CD4-positive, alpha-beta memory T cell (primary cell): ENCODE data around the gene GPR161. TPM values are rescaled to one million over a fixed set of nuclear protein-coding genes. Genes with fewer than 3 reads are reported as not detected.

Source experiments
- CTCF ChIA-PET: fragments of 350-600 bp; sonication (Branson Sonifier 250); formaldehyde crosslinking; loops from one replicate; lab custom pipeline; 2021; ENCODE audit warnings: inconsistent platforms; ENCODE audit not compliant: partially characterized antibody; lab: Charles Lee
- POLR2A ChIA-PET: fragments of 350-600 bp; sonication (Branson Sonifier 250); formaldehyde crosslinking; loops from one replicate; lab custom pipeline; 2021; ENCODE audit not compliant: partially characterized antibody; lab: Charles Lee
- DNase-seq, 5 donors: peaks; one replicate each; pipeline versions ENCODE4 v3.0.0 to v3.0.0-alpha.2; 2020 to 2022; ENCODE audit warnings: mixed read lengths in 1 of 5
- H3K27ac ChIP-seq: one replicate; pipeline ENCODE4 v1.7.0; 2013; ENCODE audit warnings: low read depth, low read length
- H3K27me3 ChIP-seq: 2 replicates; pipeline ENCODE4 v1.7.0; 2013; ENCODE audit warnings: mild to moderate bottlenecking, low read length, moderate library complexity; ENCODE audit not compliant: insufficient read depth
- H3K36me3 ChIP-seq: 2 replicates; pipeline ENCODE4 v1.7.0; 2013; ENCODE audit warnings: mild to moderate bottlenecking, low read length, moderate library complexity; ENCODE audit not compliant: insufficient read depth
- H3K4me1 ChIP-seq: 2 replicates; pipeline ENCODE4 v1.7.0; 2013; ENCODE audit warnings: mild to moderate bottlenecking, low read length, moderate library complexity; ENCODE audit not compliant: insufficient read depth
- H3K4me3 ChIP-seq, 2 donors: one replicate each; pipeline ENCODE4 v1.7.0; 2013; ENCODE audit warnings: low read length in 2 of 2, mild to moderate bottlenecking in 1 of 2
- H3K9me3 ChIP-seq, 2 donors: one replicate each; pipeline ENCODE4 v1.7.0; 2013; ENCODE audit warnings: low read length in 2 of 2, control low read depth in 1 of 2; ENCODE audit not compliant: control insufficient read depth in 1 of 2
- H3K27ac Mint-ChIP-seq, 7 donors: one replicate each; pipeline ENCODE4 v1.8.0; 2020 to 2021; ENCODE audit warnings: mixed read lengths in 7 of 7, mild to moderate bottlenecking in 6 of 7, inconsistent platforms in 3 of 7, moderate library complexity in 3 of 7
- H3K27me3 Mint-ChIP-seq, 2 donors: one replicate each; pipeline ENCODE4 v1.8.0; 2020 to 2021; ENCODE audit warnings: mixed read lengths in 2 of 2
- H3K36me3 Mint-ChIP-seq, 2 donors: one replicate each; pipeline ENCODE4 v1.8.0; 2020 to 2021; ENCODE audit warnings: mixed read lengths in 2 of 2, inconsistent platforms in 1 of 2, mild to moderate bottlenecking in 1 of 2
- H3K4me1 Mint-ChIP-seq, 4 donors: one replicate each; pipeline ENCODE4 v1.8.0; 2020 to 2021; ENCODE audit warnings: mixed read lengths in 4 of 4, mild to moderate bottlenecking in 1 of 4
- H3K4me3 Mint-ChIP-seq, 8 donors: one replicate each; pipeline ENCODE4 v1.8.0; 2020 to 2021; ENCODE audit warnings: mixed read lengths in 8 of 8, mild to moderate bottlenecking in 7 of 8, moderate library complexity in 6 of 8, inconsistent platforms in 3 of 8
- H3K9me3 Mint-ChIP-seq, 8 donors: one replicate each; pipeline ENCODE4 v1.8.0; 2020 to 2021; ENCODE audit warnings: mixed read lengths in 8 of 8, mild to moderate bottlenecking in 5 of 8, inconsistent platforms in 3 of 8, moderate library complexity in 1 of 8
- intact Hi-C: fragments of 100-400 bp; cut with micrococcal nuclease; formaldehyde crosslinking; loops from one replicate; pipeline ENCODE4 v1.15.1; 2023
- polyA plus RNA-seq, 2 donors: library from polyadenylated mRNA; unstranded; fragments of 300-500 nt; fragmentation: Illumina TruSeq; gene quantifications; one replicate each; pipeline ENCODE4 v1.2.3, GENCODE V29; 2021
- total RNA-seq, 2 experiments: library from RNA; stranded (reverse); gene quantifications; one replicate each; pipeline ENCODE4 v1.2.3, GENCODE V29; 2021

Gene GPR161
- total and polyA plus RNA-seq, 4 experiments from 2014 or later, result 0.09 to 0.12 (median 0.10) TPM; not detected in 1

GRCh38 chr1:168138134-168138533 lies 1.4 kb upstream of the GPR161 start:
- intact Hi-C loops, result loop anchor here (5.0 kb wide), 1 partner anchor 89 kb away; the partner anchor contains the start of gene SFT2D2

GRCh38 chr1:168137515-168137821 lies 738 bp upstream of the GPR161 start:
- Histone ChIP-seq H3K27me3 (peaks cover 16% of the 10 kb centered on the region), H3K4me1 (peaks cover 15% of the 10 kb centered on the region), H3K9me3 (no peaks in the 10 kb centered on the region), H3K36me3 (no peaks in the 10 kb centered on the region), H3K4me3 (no peak overlapping the region), H3K27ac (no peak overlapping the region)
- H3K27me3 Mint-ChIP-seq, result peaks cover 23 to 30% of the 10 kb centered on the region in 2 donors
- peak overlapping the region; percentile 90 to 99 (median 95) for H3K4me3 Mint-ChIP-seq
- peaks cover 12 to 30% (median 15%) of the 10 kb centered on the region in 4 donors for H3K4me1 Mint-ChIP-seq
- intact Hi-C loops, result loop anchor here (5.0 kb wide), 1 partner anchor 90 kb away; the partner anchor contains the start of gene SFT2D2
- H3K9me3 Mint-ChIP-seq, result no peaks in the 10 kb centered on the region
- ChIA-PET POLR2A (no interaction called here), CTCF (interaction anchor here (1.5 to 1.7 kb wide), 2 partner anchors 10 to 54 kb away, joined by 6 to 7 read pairs; no protein-coding TSS in a partner anchor)
- H3K27ac Mint-ChIP-seq, result peak overlapping the region in 5 of 7 donors; percentile 76 to 92 (median 85)
- H3K36me3 Mint-ChIP-seq, result peaks cover 3 to 4% of the 10 kb centered on the region in 2 donors
- no peak for DNase-seq

More at GRCh38 chr1:168138134-168138533, 1.4 kb upstream of the GPR161 start:
- no peak overlapping the region for H3K27ac Mint-ChIP-seq
- Histone ChIP-seq H3K27ac (no peak overlapping the region), H3K9me3 (no peaks in the 10 kb centered on the region), H3K4me3 (no peak overlapping the region), H3K27me3 (peaks cover 15% of the 10 kb centered on the region), H3K4me1 (peaks cover 15% of the 10 kb centered on the region), H3K36me3 (no peaks in the 10 kb centered on the region)
- no peak for DNase-seq
- H3K4me3 Mint-ChIP-seq, result peak overlapping the region in 7 of 8 donors; percentile 90 to 99 (median 96)
- H3K27me3 Mint-ChIP-seq, result peaks cover 21 to 27% of the 10 kb centered on the region in 2 donors
- POLR2A ChIA-PET, result no interaction called here
- CTCF ChIA-PET, result interaction anchor here (1.5 to 1.7 kb wide), 2 partner anchors 9 to 55 kb away, joined by 6 to 7 read pairs; no protein-coding TSS in a partner anchor
- peaks cover 3 to 4% of the 10 kb centered on the region in 2 donors for H3K36me3 Mint-ChIP-seq
- H3K4me1 Mint-ChIP-seq, result peaks cover 12 to 30% (median 15%) of the 10 kb centered on the region in 4 donors
- no peaks in the 10 kb centered on the region for H3K9me3 Mint-ChIP-seq

- peaks cover 15% of the 10 kb centered on the region for H3K4me1 ChIP-seq
- CTCF ChIA-PET, result interaction anchor here (1.1 to 2.4 kb wide), 2 partner anchors 9 to 11 kb away, joined by 4 to 12 read pairs; no protein-coding TSS in a partner anchor
- DNase-seq, result peak; percentile 9 to 31 (median 13)
- intact Hi-C loops, result loop anchor here (5.0 kb wide), 1 partner anchor 91 kb away; the partner anchor contains the start of gene SFT2D2
- H3K27ac ChIP-seq, result no peak overlapping the region
- no peaks in the 10 kb centered on the region for H3K9me3 ChIP-seq
- Mint-ChIP-seq H3K27me3 (peaks cover 29 to 34% of the 10 kb centered on the region in 2 donors), H3K4me1 (peaks cover 12 to 30% (median 15%) of the 10 kb centered on the region in 4 donors), H3K4me3 (peak overlapping the region; percentile 83 to 92 (median 88)), H3K36me3 (peaks cover 3 to 4% of the 10 kb centered on the region in 2 donors), H3K27ac (peak overlapping the region in 4 of 7 donors; percentile 27 to 82 (median 60)), H3K9me3 (no peaks in the 10 kb centered on the region)
- H3K4me3 ChIP-seq, result peak overlapping the region; percentile 31 to 57
- H3K36me3 ChIP-seq, result no peaks in the 10 kb centered on the region
- peaks cover 16% of the 10 kb centered on the region for H3K27me3 ChIP-seq
- POLR2A ChIA-PET, result no interaction called here
Measured at GRCh38 chr1:168135921-168136708, 615 bp downstream of the GPR161 start.

- Mint-ChIP-seq H3K4me3 (peak overlapping the region; percentile 83 to 92 (median 88)), H3K27ac (peak overlapping the region in 4 of 7 donors; percentile 27 to 82 (median 60)), H3K36me3 (peaks cover 3 to 4% of the 10 kb centered on the region in 2 donors), H3K9me3 (no peaks in the 10 kb centered on the region), H3K27me3 (peaks cover 33 to 41% of the 10 kb centered on the region in 2 donors), H3K4me1 (peaks cover 12 to 30% (median 15%) of the 10 kb centered on the region in 4 donors)
- no peaks in the 10 kb centered on the region for H3K9me3 ChIP-seq
- intact Hi-C loops, result loop anchor here (5.0 kb wide), 1 partner anchor 92 kb away; the partner anchor contains the start of gene SFT2D2
- ChIA-PET POLR2A (no interaction called here), CTCF (interaction anchor here (1.1 to 2.4 kb wide), 3 partner anchors 10 to 53 kb away, joined by 4 to 12 read pairs (median 5); no protein-coding TSS in a partner anchor)
- H3K36me3 ChIP-seq, result no peaks in the 10 kb centered on the region
- H3K4me3 ChIP-seq, result peak overlapping the region; percentile 31 to 57
- peaks cover 15% of the 10 kb centered on the region for H3K4me1 ChIP-seq
- peaks cover 16% of the 10 kb centered on the region for H3K27me3 ChIP-seq
- no peak overlapping the region for H3K27ac ChIP-seq
- peak in 2 of 5 donors; percentile 6 to 31 for DNase-seq
Measured at GRCh38 chr1:168135116-168135920, 1.4 kb downstream of the GPR161 start.

- Histone ChIP-seq H3K4me3 (no peak overlapping the region), H3K9me3 (no peaks in the 10 kb centered on the region), H3K27ac (no peak overlapping the region), H3K4me1 (peaks cover 15% of the 10 kb centered on the region), H3K27me3 (peaks cover 16% of the 10 kb centered on the region), H3K36me3 (no peaks in the 10 kb centered on the region)
- H3K36me3 Mint-ChIP-seq, result peaks cover 3 to 4% of the 10 kb centered on the region in 2 donors
- H3K4me1 Mint-ChIP-seq, result peaks cover 12 to 30% (median 15%) of the 10 kb centered on the region in 4 donors
- no peak for DNase-seq
- ChIA-PET POLR2A (no interaction called here), CTCF (interaction anchor here (2.0 to 2.4 kb wide), 2 partner anchors 11 to 52 kb away, joined by 5 to 12 read pairs; no protein-coding TSS in a partner anchor)
- peak overlapping the region in 6 of 8 donors; percentile 10 to 92 (median 88) for H3K4me3 Mint-ChIP-seq
- no peak overlapping the region for H3K27ac Mint-ChIP-seq
- intact Hi-C loops, result loop anchor here (5.0 kb wide), 1 partner anchor 93 kb away; the partner anchor contains the start of gene SFT2D2
- peaks cover 35 to 44% of the 10 kb centered on the region in 2 donors for H3K27me3 Mint-ChIP-seq
- H3K9me3 Mint-ChIP-seq, result no peaks in the 10 kb centered on the region
Measured at GRCh38 chr1:168134642-168135041, 2.1 kb downstream of the GPR161 start.

GRCh38 chr1:168134132-168134531 lies 2.6 kb downstream of the GPR161 start:
- intact Hi-C loops, result no loop called here
- Mint-ChIP-seq H3K4me3 (peak overlapping the region in 1 of 8 donors; percentile 31), H3K4me1 (peaks cover 12 to 30% (median 15%) of the 10 kb centered on the region in 4 donors), H3K27ac (no peak overlapping the region), H3K9me3 (no peaks in the 10 kb centered on the region), H3K36me3 (peaks cover 3 to 4% of the 10 kb centered on the region in 2 donors), H3K27me3 (peaks cover 35 to 46% of the 10 kb centered on the region in 2 donors)
- H3K4me1 ChIP-seq, result peaks cover 15% of the 10 kb centered on the region
- ChIA-PET POLR2A (no interaction called here), CTCF (interaction anchor here (2.0 kb wide), 1 partner anchor 52 kb away, joined by 5 read pairs; no protein-coding TSS in a partner anchor)
- no peak for DNase-seq
- no peaks in the 10 kb centered on the region for H3K36me3 ChIP-seq
- no peak overlapping the region for H3K4me3 ChIP-seq
- no peak overlapping the region for H3K27ac ChIP-seq
- H3K27me3 ChIP-seq, result peaks cover 16% of the 10 kb centered on the region
- H3K9me3 ChIP-seq, result no peaks in the 10 kb centered on the region
